PFSK-1 (cell line): ENCODE results near the gene RAB9B.

Experiments used
- FOXP2 ChIP-seq: optimal IDR thresholded peaks from 2 replicates; pipeline ENCODE3; 2011; ENCODE audit warnings: borderline replicate concordance, control low read depth, inconsistent platforms; ENCODE audit not compliant: insufficient read depth; ENCODE audit errors: extremely low read length, extremely low read depth
- POLR2AphosphoS5 ChIP-seq: IDR thresholded peaks from 2 replicates; pipeline ENCODE4 v1.6.1; 2012; ENCODE audit warnings: low read depth, mild to moderate bottlenecking, control low read depth, low read length, moderate library complexity
- REST ChIP-seq, 2 experiments: IDR thresholded peaks; 2 replicates each; pipeline versions ENCODE4 v1.6.1 to v1.8.0; 2011 to 2012; ENCODE audit warnings: low read depth in 2 of 2, low read length in 2 of 2, control low read depth in 1 of 2, inconsistent platforms in 1 of 2, mild to moderate bottlenecking in 1 of 2, moderate library complexity in 1 of 2; ENCODE audit not compliant: insufficient read depth in 1 of 2
- SIN3A ChIP-seq: IDR thresholded peaks from 2 replicates; pipeline ENCODE4 v1.6.1; 2012; ENCODE audit warnings: mild to moderate bottlenecking, low read length, moderate library complexity, borderline replicate concordance; ENCODE audit not compliant: insufficient read depth
- TAF1 ChIP-seq: IDR thresholded peaks from 2 replicates; pipeline ENCODE4 v1.6.1; 2012; ENCODE audit warnings: low read length, control low read depth, borderline replicate concordance; ENCODE audit not compliant: insufficient read depth

The RAB9B gene

GRCh38 chrX:103830848-103831247 lies 1.2 kb downstream of the RAB9B start:
- TF ChIP-seq TAF1 (no peak), POLR2AphosphoS5 (no peak), REST (IDR thresholded peaks at IDR 0.05; ENCODE audit: insufficient read depth in 1 of 2, low read depth in 2 of 2, low read length in 2 of 2) (no peak), FOXP2 (no peak), SIN3A (no peak)

GRCh38 chrX:103828529-103828928 lies 3.5 kb downstream of the RAB9B start:
- no peak for TF ChIP-seq TAF1
- TF ChIP-seq FOXP2, result no peak
- no peak for TF ChIP-seq SIN3A

- TF ChIP-seq TAF1 (no peak), SIN3A (no peak), POLR2AphosphoS5 (no peak)
These were observed 6.2 kb downstream of the RAB9B start for GRCh38 chrX:103825881-103826280.

GRCh38 chrX:103823591-103823990 lies 8.5 kb downstream of the RAB9B start:
- no peak for TF ChIP-seq SIN3A
- no peak for TF ChIP-seq TAF1
- no peak for TF ChIP-seq FOXP2
- no peak for TF ChIP-seq POLR2AphosphoS5
- TF ChIP-seq REST (IDR thresholded peaks at IDR 0.05; ENCODE audit: insufficient read depth in 1 of 2, low read depth in 2 of 2, low read length in 2 of 2), result no peak

- TF ChIP-seq TAF1, result no peak
- no peak for TF ChIP-seq FOXP2
- no peak for TF ChIP-seq SIN3A
- TF ChIP-seq POLR2AphosphoS5, result no peak
- no peak for TF ChIP-seq REST (IDR thresholded peaks at IDR 0.05; ENCODE audit: insufficient read depth in 1 of 2, low read depth in 2 of 2, low read length in 2 of 2)
These were observed 13.0 kb downstream of the RAB9B start for GRCh38 chrX:103818842-103819619.

GRCh38 chrX:103817502-103817901 lies 14.6 kb downstream of the RAB9B start:
- TF ChIP-seq FOXP2 (no peak), TAF1 (no peak), SIN3A (no peak), POLR2AphosphoS5 (no peak)

- TF ChIP-seq POLR2AphosphoS5 (no peak), TAF1 (no peak), FOXP2 (no peak), SIN3A (no peak), REST (IDR thresholded peaks at IDR 0.05; ENCODE audit: insufficient read depth in 1 of 2, low read depth in 2 of 2, low read length in 2 of 2) (no peak)
These were observed 20.2 kb downstream of the RAB9B start for GRCh38 chrX:103811858-103812257.
